Fibroblast of lung (primary cell): ENCODE results near the gene RPP30. TPM values are rescaled to one million over a fixed set of nuclear protein-coding genes. Genes with fewer than 3 reads are reported as not detected.

Experiments used
- DNase-seq, 2 donors: peaks; one replicate each; pipeline versions ENCODE4 v3.0.0 to v3.0.0-alpha.2; 2010; ENCODE audit warnings: low read depth in 2 of 2
- H2AFZ ChIP-seq: 2 replicates; pipeline ENCODE4 v1.5.1; 2012; ENCODE audit warnings: low read length, control low read depth, inconsistent platforms
- H3K27ac ChIP-seq: 2 replicates; pipeline ENCODE4 v1.5.1; 2011; ENCODE audit warnings: low read length, control low read depth; ENCODE audit not compliant: insufficient read depth
- H3K27me3 ChIP-seq: 2 replicates; pipeline ENCODE4 v1.5.1; 2011; ENCODE audit warnings: mild to moderate bottlenecking, low read length; ENCODE audit not compliant: control insufficient read depth, insufficient read depth
- H3K36me3 ChIP-seq: 2 replicates; pipeline ENCODE4 v1.5.1; 2011; ENCODE audit warnings: low read length; ENCODE audit not compliant: control insufficient read depth, insufficient read depth
- H3K4me1 ChIP-seq: 2 replicates; pipeline ENCODE4 v1.5.1; 2011; ENCODE audit warnings: low read length; ENCODE audit not compliant: control insufficient read depth, insufficient read depth; ENCODE audit errors: extremely low read depth
- H3K4me2 ChIP-seq: 2 replicates; pipeline ENCODE4 v1.5.1; 2011; ENCODE audit warnings: low read length, control low read depth; ENCODE audit not compliant: insufficient read depth; ENCODE audit errors: extremely low read depth
- H3K4me3 ChIP-seq, 4 experiments: fragments of 200-600 bp in 1 of 4; sonication (generic) in 1 of 4; replicated peaks in 1 of 4; 2 replicates each; pipeline ENCODE4 v1.5.1; 2011 to 2016; ENCODE audit warnings: low read length in 4 of 4, low read depth in 3 of 4, mild to moderate bottlenecking in 3 of 4, control low read depth in 2 of 4, inconsistent platforms in 1 of 4, mixed read lengths in 1 of 4; ENCODE audit not compliant: insufficient read depth in 1 of 4; ENCODE audit errors: control extremely low read depth in 1 of 4
- H3K79me2 ChIP-seq: 2 replicates; pipeline ENCODE4 v1.5.1; 2012; ENCODE audit warnings: mild to moderate bottlenecking, low read length, inconsistent platforms; ENCODE audit not compliant: control insufficient read depth, insufficient read depth
- H3K9ac ChIP-seq: 2 replicates; pipeline ENCODE4 v1.5.1; 2011; ENCODE audit warnings: mild to moderate bottlenecking, low read length, control low read depth; ENCODE audit not compliant: insufficient read depth
- H3K9me3 ChIP-seq: 2 replicates; pipeline ENCODE4 v1.5.1; 2012; ENCODE audit warnings: low read depth, low read length; ENCODE audit not compliant: control insufficient read depth, insufficient read depth
- H4K20me1 ChIP-seq: 2 replicates; pipeline ENCODE4 v1.5.1; 2011; ENCODE audit warnings: low read length; ENCODE audit not compliant: control insufficient read depth, insufficient read depth; ENCODE audit errors: extremely low read depth
- EZH2 ChIP-seq: IDR thresholded peaks from 2 replicates; pipeline ENCODE4 v1.5.1; 2012; ENCODE audit warnings: low read length, control low read depth, mild to moderate bottlenecking; ENCODE audit errors: missing control alignments
- polyA plus RNA-seq, 2 donors: library from polyadenylated mRNA; depleted of rRNA in 1 of 2; stranded (reverse) in 1 of 2; unstranded in 1 of 2; fragments of >200 nt; gene quantifications; 2 replicates each; pipeline ENCODE4 v1.2.1, GENCODE V29; 2011 to 2012; ENCODE audit warnings: missing spikeins in 1 of 2
- total RNA-seq: library from RNA; depleted of rRNA; stranded (reverse); fragments of >200 nt; gene quantifications from 2 replicates; pipeline ENCODE4 v1.2.1, GENCODE V29; 2014
- TF ChIP-seq, protein P1 (sequence below), 2 donors: IDR thresholded peaks in 1 of 2; conservative IDR thresholded peaks in 1 of 2; 1 replicate in 1 of 2; 2 replicates in 1 of 2; pipeline ENCODE4 v1.5.1; 2011 to 2012; ENCODE audit warnings: low read length in 2 of 2, control low read depth in 1 of 2, inconsistent platforms in 1 of 2, low read depth in 1 of 2, mild to moderate bottlenecking in 1 of 2

Gene RPP30
- total and polyA plus RNA-seq, 2 donors (not counting 1 experiment from before 2014, with no cell fraction given), result 32.2 to 38.6 TPM

- Histone ChIP-seq H3K4me1 (peaks cover 19% of the 10 kb centered on the region), H4K20me1 (no peaks in the 10 kb centered on the region), H3K79me2 (no peaks in the 10 kb centered on the region), H3K27ac (peak overlapping the region; percentile 48), H2AFZ (peak overlapping the region; percentile 20), H3K4me3 (peak overlapping the region in 1 of 4 experiments; percentile 3), H3K9ac (no peak overlapping the region), H3K36me3 (no peaks in the 10 kb centered on the region), H3K27me3 (no peaks in the 10 kb centered on the region), H3K4me2 (peak overlapping the region; percentile 48), H3K9me3 (no peaks in the 10 kb centered on the region)
- TF ChIP-seq, protein P1, sequence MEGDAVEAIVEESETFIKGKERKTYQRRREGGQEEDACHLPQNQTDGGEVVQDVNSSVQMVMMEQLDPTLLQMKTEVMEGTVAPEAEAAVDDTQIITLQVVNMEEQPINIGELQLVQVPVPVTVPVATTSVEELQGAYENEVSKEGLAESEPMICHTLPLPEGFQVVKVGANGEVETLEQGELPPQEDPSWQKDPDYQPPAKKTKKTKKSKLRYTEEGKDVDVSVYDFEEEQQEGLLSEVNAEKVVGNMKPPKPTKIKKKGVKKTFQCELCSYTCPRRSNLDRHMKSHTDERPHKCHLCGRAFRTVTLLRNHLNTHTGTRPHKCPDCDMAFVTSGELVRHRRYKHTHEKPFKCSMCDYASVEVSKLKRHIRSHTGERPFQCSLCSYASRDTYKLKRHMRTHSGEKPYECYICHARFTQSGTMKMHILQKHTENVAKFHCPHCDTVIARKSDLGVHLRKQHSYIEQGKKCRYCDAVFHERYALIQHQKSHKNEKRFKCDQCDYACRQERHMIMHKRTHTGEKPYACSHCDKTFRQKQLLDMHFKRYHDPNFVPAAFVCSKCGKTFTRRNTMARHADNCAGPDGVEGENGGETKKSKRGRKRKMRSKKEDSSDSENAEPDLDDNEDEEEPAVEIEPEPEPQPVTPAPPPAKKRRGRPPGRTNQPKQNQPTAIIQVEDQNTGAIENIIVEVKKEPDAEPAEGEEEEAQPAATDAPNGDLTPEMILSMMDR (conservative IDR thresholded peaks at IDR 0.05 in 1 of 2, IDR thresholded peaks at IDR 0.05 in 1 of 2; ENCODE audit: low read depth in 1 of 2, low read length in 2 of 2), result no peak
- TF ChIP-seq EZH2, result no peak
- DNase-seq, result peak; percentile 81 to 89
These were observed 58.5 kb downstream of the RPP30 start for GRCh38 chr10:90930070-90930837.

GRCh38 chr10:90930971-90931871 lies 59.4 kb downstream of the RPP30 start:
- peak; percentile 68 to 99 for DNase-seq
- Histone ChIP-seq H3K27me3 (no peaks in the 10 kb centered on the region), H3K9me3 (no peaks in the 10 kb centered on the region), H2AFZ (peak overlapping the region; percentile 36), H3K4me2 (peak overlapping the region; percentile 48), H3K9ac (no peak overlapping the region), H3K4me3 (no peak overlapping the region), H3K4me1 (peaks cover 23% of the 10 kb centered on the region), H3K27ac (peak overlapping the region; percentile 48), H3K36me3 (no peaks in the 10 kb centered on the region), H3K79me2 (no peaks in the 10 kb centered on the region), H4K20me1 (no peaks in the 10 kb centered on the region)
- TF ChIP-seq, protein P1 (conservative IDR thresholded peaks at IDR 0.05 in 1 of 2, IDR thresholded peaks at IDR 0.05 in 1 of 2; ENCODE audit: low read depth in 1 of 2, low read length in 2 of 2), result no peak
- no peak for TF ChIP-seq EZH2
